Mucosa of stomach (tissue), 1 donor: ENCODE data around the gene CREBZF.

Experiments
- H3K27me3 ChIP-seq: one replicate; pipeline ENCODE4 v1.7.0; 2013; ENCODE audit warnings: mild to moderate bottlenecking, low read length; ENCODE audit not compliant: control insufficient read depth, insufficient read depth
- H3K36me3 ChIP-seq: one replicate; pipeline ENCODE4 v1.7.0; 2013; ENCODE audit warnings: low read length; ENCODE audit not compliant: control insufficient read depth, insufficient read depth
- H3K4me1 ChIP-seq: one replicate; pipeline ENCODE4 v1.7.0; 2013; ENCODE audit warnings: mild to moderate bottlenecking, low read length; ENCODE audit not compliant: control insufficient read depth, insufficient read depth
- H3K4me3 ChIP-seq: one replicate; pipeline ENCODE4 v1.7.0; 2013; ENCODE audit warnings: low read length
- H3K9ac ChIP-seq: one replicate; pipeline ENCODE4 v1.7.0; 2013; ENCODE audit warnings: mild to moderate bottlenecking, low read length, moderate library complexity
- H3K9me3 ChIP-seq: one replicate; pipeline ENCODE4 v1.7.0; 2013; ENCODE audit warnings: mild to moderate bottlenecking, low read length, moderate library complexity; ENCODE audit not compliant: control insufficient read depth
- donor health status: Pancreatic carcinoma.

Gene CREBZF, protein sequence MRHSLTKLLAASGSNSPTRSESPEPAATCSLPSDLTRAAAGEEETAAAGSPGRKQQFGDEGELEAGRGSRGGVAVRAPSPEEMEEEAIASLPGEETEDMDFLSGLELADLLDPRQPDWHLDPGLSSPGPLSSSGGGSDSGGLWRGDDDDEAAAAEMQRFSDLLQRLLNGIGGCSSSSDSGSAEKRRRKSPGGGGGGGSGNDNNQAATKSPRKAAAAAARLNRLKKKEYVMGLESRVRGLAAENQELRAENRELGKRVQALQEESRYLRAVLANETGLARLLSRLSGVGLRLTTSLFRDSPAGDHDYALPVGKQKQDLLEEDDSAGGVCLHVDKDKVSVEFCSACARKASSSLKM

DNA sequence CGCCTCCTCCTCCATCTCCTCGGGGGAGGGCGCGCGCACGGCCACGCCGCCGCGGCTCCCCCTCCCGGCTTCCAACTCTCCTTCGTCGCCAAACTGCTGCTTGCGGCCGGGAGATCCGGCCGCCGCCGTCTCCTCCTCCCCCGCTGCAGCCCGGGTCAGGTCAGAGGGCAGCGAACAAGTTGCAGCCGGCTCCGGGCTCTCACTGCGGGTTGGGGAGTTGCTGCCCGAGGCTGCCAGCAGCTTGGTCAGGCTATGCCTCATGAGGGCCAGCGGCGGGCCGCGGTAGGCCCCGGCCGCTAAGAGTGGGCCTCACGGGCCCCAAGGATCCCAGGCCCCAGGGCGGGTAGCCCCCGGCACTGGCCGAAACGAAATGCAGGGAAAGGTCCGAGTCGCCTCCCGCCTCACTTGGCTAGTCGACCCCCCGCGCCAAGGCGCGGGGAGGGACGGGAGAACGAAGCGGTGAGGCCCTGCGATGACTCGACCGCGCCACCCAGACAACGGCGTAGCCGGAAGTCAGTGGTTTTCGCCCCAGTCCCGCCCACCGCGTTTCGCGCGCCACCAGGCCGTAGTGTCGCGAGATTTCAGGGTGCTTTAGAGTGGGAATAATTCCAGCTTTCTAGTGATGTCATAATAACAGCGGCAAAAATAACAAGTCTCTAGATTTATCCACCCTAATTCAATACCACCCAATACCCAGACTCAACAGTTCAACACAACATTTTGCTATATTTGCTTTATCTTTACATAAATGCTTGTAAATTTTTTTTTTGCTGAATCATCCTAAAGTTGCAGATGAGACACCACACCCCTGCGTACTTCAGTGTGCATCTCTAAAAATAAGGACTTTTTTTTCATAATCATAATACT, at the start of gene CREBZF:
Gene CREBZF, minus strand, starts transcription at position 515 of the 867 bp plus-strand sequence. Its CDS starts 254 bp downstream, at position 261.
- peak within 1 kb of the TSS; percentile 79 for H3K4me3 ChIP-seq
- H3K9me3 ChIP-seq = no peaks in the 10 kb centered on the region
- H3K4me1 ChIP-seq = no peaks in the 10 kb centered on the region
- H3K27me3 ChIP-seq = no peaks in the 10 kb centered on the region
- H3K9ac ChIP-seq = peak within 1 kb of the TSS; percentile 99
- no peaks in the 10 kb centered on the region for H3K36me3 ChIP-seq

DNA sequence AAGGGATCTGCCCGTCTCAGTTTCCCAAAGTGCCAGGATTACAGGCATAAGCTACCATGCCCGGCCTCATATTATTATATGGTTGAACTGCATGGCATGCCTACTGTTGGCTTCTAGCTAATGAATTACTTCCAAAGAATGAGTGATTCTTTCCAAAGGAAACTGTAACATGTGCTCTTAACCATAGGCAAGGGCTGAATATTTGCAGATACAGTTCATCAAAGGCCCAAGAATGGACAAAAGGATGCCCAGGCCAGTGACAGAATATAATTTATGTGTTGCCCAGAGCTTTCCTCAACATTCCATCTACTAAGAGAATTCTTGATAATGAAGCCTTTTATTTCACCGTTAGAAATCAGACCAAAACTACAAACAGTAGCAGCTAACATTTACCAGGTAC, 48.0 kb upstream of the CREBZF start:
- H3K4me3 ChIP-seq = no peak overlapping the region
- H3K36me3 ChIP-seq = peaks cover 5% of the 10 kb centered on the region
- no peak overlapping the region for H3K9ac ChIP-seq
- no peaks in the 10 kb centered on the region for H3K4me1 ChIP-seq
- H3K27me3 ChIP-seq = no peaks in the 10 kb centered on the region
- no peaks in the 10 kb centered on the region for H3K9me3 ChIP-seq

DNA sequence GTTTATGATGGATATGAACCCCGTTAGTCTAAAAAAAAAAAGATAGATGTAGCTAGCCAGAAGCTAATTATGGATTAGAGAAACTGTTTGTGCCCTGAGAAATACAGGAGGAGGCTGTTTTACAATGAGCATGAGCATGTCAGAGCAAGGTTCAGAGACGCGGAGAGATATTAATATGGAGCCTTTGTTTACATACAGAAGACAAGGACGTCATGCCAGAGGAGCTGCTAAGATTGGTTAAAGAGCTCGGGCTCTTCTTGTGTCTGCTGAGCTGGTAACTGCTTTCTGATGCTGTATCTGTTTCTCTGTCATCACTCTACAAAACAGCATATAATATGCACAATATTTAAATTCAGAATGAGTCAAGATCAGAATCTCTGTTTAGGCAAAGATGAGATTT, 46.0 kb upstream of the CREBZF start:
- H3K36me3 ChIP-seq = no peaks in the 10 kb centered on the region
- no peak overlapping the region for H3K4me3 ChIP-seq
- no peaks in the 10 kb centered on the region for H3K4me1 ChIP-seq
- H3K27me3 ChIP-seq = no peaks in the 10 kb centered on the region
- no peaks in the 10 kb centered on the region for H3K9me3 ChIP-seq
- H3K9ac ChIP-seq = no peak overlapping the region

DNA sequence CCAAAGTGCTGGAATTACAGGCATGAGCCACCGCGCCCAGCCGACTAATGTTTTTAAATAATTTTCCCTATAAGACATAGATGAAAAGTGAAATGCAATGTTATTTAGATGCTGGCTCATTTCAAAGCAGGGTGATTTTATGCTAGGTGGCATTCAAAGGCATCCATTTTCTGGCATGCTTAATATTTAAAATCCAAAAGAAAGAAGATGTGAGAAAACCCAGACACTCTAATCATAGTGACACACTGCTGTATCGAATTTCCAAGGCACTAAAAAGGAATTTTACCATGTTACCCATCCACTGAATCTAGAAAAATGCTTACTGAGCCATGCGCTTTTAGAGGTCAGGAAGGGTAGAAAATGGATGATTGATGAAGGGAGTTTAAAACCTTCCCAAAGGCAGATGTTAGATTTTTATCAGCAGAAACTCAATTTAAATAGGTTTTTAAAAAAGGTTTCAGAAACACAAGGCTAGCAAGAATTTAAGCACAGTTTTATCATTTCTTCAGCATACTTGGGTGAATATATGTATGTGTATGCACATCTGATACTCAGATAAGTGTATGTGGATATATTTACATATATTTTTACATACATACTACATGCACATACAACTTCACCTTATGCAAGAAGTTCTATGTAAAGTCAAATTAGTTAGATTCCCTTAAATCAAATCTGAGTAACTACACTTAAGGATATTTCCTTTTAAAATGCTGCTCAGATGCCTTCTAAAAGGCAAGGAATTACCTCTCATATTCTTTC, 45.2 kb upstream of the CREBZF start:
- no peaks in the 10 kb centered on the region for H3K9me3 ChIP-seq
- no peaks in the 10 kb centered on the region for H3K36me3 ChIP-seq
- H3K9ac ChIP-seq = no peak overlapping the region
- no peak overlapping the region for H3K4me3 ChIP-seq
- no peaks in the 10 kb centered on the region for H3K4me1 ChIP-seq
- H3K27me3 ChIP-seq = no peaks in the 10 kb centered on the region

DNA sequence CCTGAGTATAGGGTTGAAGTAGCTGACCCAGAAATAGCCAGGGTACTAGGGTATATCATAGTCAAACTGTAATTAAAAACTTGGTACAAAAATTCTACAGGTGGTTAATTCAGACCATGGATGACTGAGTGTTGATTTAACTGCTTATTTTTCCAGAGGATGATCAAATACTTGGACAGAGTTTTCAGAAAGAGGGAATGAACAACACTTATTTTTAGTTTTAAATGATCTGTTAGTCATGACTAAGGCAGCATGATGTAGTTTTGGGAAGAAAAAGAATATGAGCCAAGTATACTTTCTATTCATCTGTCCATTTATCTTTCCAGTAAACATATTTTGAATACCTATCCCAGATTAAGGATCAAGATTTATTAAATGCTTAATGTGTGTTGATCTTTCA, 40.9 kb upstream of the CREBZF start:
- Histone ChIP-seq H3K36me3 (no peaks in the 10 kb centered on the region), H3K9ac (no peak overlapping the region), H3K4me1 (no peaks in the 10 kb centered on the region), H3K27me3 (no peaks in the 10 kb centered on the region), H3K9me3 (no peaks in the 10 kb centered on the region), H3K4me3 (no peak overlapping the region)

DNA sequence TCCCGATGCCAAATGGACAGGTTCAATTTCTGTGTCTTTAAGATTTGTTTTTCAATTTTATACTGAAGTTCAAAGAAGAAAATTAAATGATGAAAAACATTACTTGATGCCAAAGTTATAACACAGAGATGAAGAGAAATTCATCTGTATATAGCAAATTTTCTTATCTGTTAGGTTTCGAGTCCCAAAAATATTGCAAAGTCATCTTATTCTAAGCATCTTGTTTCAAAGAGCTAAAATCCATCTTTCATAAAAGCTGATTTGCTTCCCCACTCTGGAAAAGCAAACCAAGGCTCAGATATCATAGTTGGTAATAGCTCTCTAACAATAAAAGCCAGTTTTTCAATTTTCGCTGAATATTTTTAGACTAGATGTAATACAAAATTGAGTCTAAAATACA, 40.0 kb upstream of the CREBZF start:
- Histone ChIP-seq H3K36me3 (no peaks in the 10 kb centered on the region), H3K9ac (no peak overlapping the region), H3K4me1 (no peaks in the 10 kb centered on the region), H3K27me3 (no peaks in the 10 kb centered on the region), H3K9me3 (no peaks in the 10 kb centered on the region), H3K4me3 (no peak overlapping the region)

DNA sequence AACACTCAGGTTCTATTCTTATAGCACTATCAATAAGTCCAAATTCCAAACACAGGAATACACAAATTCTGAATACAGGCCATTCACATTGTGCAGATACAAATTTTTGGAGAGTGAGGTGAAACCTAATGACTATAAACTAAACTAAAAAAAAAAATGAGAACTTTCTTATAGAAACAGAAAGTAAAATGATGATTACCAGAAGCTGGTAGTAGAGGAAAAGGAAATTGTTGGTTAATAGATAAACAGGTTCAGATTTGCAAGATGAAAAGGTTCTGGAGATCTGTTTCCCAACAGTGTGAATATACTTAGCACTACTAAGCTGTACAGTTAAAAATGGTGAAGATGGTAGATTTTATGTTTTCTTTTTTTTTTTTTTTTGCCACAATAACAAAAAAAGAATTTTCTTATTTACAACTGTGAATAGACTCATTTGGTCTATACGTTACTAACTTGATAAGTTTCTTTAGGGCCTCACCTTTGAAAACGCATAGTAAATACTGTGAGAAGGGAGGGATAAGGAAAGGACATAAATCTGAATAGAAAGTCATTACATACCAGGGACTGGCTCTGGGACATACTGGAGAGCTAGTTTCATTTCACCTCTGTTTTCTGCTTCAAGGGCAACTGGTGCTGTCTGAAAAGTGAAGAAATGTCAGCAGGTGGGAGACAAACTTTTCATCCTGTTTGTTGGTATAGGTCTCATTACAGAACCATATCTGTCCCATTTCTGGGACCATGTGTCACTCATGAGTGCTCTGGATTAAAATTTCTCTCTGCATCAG, 35.2 kb upstream of the CREBZF start:
- H3K9me3 ChIP-seq = no peaks in the 10 kb centered on the region
- no peaks in the 10 kb centered on the region for H3K36me3 ChIP-seq
- H3K27me3 ChIP-seq = no peaks in the 10 kb centered on the region
- H3K9ac ChIP-seq = no peak overlapping the region
- H3K4me3 ChIP-seq = no peak overlapping the region
- H3K4me1 ChIP-seq = no peaks in the 10 kb centered on the region

DNA sequence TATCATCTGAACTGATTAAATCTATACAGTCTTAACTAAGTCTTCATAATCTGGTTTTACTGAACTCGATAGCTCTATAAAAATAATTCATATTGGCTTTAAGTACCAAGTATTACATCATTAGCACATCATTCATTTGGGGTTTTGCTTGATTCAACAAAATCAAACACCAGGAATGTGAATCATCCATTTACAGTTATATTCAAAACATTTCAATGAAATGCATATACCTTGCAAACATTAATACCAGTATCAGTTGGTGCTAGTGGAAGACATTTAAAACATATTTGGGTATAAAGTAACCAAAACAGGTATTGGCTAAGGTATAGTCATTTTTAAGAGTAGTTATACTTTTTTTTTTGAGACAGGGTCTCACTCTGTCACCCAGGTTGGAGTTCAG, 33.3 kb upstream of the CREBZF start:
- Histone ChIP-seq H3K9ac (no peak overlapping the region), H3K36me3 (no peaks in the 10 kb centered on the region), H3K9me3 (no peaks in the 10 kb centered on the region), H3K4me3 (no peak overlapping the region), H3K27me3 (no peaks in the 10 kb centered on the region), H3K4me1 (no peaks in the 10 kb centered on the region)

DNA sequence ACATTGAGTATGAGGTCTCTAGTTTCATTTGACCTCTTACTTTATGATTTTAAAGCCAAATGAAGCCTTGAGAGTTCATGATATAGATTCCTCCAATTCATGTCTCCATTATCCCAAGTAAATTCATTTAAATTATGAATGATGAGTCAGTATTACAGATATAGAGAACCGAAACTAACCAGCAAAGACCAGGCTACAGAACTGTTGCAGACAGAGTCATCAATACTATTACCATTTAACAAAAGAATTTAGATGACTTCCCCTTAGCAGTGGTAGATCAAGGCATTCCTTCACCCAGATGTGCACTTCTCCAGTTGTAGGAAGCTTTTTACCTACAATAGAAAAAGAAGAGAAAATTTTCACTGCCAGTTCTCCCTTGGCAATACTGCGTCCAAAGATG, 32.8 kb upstream of the CREBZF start:
- no peaks in the 10 kb centered on the region for H3K9me3 ChIP-seq

DNA sequence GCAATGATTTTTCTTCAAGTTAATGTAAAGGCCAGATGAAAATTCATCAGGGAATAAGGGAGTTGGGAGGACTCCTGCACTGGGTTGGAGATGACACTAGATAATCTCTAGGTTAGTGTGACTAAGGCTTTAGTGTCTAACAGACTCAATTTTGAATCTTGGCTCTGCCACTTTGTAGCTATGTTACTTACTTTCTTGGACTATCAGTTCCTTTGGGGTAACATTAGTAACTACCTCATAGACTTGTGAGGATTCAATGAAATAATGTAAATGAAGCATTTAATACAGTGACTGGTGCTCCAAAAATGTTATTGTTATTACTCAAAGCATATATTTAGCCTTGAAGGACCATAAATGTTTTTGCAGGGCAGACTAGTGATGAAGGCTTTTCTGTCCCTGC, 30.6 kb upstream of the CREBZF start:
- Histone ChIP-seq H3K4me1 (no peaks in the 10 kb centered on the region), H3K36me3 (no peaks in the 10 kb centered on the region), H3K4me3 (no peak overlapping the region), H3K9ac (no peak overlapping the region), H3K27me3 (no peaks in the 10 kb centered on the region), H3K9me3 (no peaks in the 10 kb centered on the region)

More for the DNA sequence above, 32.8 kb upstream of the CREBZF start:
- Histone ChIP-seq H3K27me3 (no peaks in the 10 kb centered on the region), H3K9ac (no peak overlapping the region), H3K36me3 (no peaks in the 10 kb centered on the region), H3K4me1 (no peaks in the 10 kb centered on the region), H3K4me3 (no peak overlapping the region)

DNA sequence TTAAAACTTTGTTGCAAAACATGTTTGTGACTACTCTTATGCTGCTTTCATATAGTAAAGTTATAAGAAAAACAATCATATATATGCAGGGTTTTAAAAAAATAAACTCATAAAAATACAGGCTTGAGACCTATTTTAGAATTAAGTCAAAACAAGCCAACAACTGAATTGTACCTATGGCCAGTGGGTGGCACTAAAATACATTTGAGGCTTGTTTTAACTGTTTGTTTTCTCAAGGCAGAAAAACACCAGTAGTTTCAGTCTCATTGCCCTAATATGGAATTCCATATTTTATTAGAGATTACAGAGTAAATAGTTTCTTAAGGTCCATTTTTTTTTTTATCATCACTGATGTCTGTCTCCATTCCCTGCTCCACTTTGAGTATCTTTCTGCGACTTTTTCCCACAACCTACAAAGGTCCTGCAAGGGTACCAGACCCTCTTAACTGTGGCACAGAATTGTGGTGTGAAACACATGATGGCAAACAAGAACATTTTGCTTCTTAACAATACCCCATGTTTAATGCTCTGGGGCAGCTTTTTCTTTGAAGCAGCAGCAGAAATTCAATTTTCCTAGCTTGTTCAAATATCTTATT, 29.6 kb upstream of the CREBZF start:
- Histone ChIP-seq H3K4me3 (no peak overlapping the region), H3K36me3 (no peaks in the 10 kb centered on the region), H3K4me1 (no peaks in the 10 kb centered on the region), H3K9ac (no peak overlapping the region), H3K9me3 (no peaks in the 10 kb centered on the region), H3K27me3 (no peaks in the 10 kb centered on the region)
